ENCODE measurements around the gene DDB1. TPM values are rescaled to one million over a fixed set of nuclear protein-coding genes. Genes with fewer than 3 reads are reported as not detected.

Gene DDB1
- total and polyA plus RNA-seq, 2 of the 13 experiments (the other 11 are each of a cell fraction or from before 2014, with no cell fraction given) = 217 to 266 TPM

DNA sequence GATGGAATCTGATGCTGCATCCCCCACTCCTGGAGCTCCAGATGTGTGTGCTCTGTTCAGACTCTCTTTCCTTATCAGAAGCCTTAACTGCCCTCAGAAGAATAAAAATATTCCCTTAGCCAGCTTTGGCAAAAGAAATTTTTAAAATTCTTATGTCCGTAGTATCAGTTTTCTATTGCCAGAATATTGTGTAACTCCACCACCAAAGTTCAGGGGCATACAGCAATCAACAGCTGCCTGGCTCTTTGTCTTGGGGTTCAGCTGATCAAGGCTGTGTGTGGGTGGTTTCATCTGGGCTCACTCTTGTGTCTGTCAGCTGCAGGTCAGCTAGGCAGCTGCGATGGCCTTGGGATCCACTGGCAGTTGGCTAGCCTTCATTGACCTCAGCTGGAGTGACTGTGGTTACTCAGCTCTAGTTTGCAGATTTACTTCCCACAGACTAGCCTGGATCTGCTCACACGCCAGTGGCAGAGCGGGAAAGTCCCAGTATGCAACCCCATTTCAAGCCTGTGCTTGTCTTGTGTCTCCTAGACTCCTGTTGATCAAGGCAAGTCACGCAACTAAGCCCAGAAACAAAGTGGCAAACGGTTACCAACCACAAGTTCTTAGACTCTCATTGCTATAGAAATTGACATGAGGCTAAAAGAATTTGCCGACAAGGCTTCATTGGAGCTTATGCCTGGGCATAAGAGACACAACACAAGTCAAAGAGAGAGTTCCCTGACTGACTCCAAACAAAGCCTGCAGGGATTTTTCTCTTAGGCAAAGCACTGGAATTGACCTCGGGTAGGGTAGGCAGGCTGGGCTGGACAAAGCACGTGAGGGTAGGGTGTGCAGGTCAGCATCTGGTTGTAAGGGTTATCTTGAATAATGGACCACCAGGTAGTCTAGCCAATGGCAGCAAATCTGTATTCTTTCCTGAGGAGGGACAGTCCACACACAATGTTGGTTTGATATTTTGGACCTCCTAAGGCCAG, 36.8 kb upstream of the DDB1 start (continued):
- TF ChIP-seq, protein P1, sequence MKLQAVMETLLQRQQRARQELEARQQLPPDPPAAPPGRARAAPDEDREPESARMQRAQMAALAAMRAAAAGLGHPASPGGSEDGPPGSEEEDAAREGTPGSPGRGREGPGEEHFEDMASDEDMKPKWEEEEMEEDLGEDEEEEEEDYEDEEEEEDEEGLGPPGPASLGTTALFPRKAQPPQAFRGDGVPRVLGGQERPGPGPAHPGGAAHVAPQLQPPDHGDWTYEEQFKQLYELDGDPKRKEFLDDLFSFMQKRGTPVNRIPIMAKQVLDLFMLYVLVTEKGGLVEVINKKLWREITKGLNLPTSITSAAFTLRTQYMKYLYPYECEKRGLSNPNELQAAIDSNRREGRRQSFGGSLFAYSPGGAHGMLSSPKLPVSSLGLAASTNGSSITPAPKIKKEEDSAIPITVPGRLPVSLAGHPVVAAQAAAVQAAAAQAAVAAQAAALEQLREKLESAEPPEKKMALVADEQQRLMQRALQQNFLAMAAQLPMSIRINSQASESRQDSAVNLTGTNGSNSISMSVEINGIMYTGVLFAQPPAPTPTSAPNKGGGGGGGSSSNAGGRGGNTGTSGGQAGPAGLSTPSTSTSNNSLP (IDR thresholded peaks at IDR 0.05; ENCODE audit: low read depth, low read length) = peak; percentile 73; the same call in 1 of the 2 replicates
- TF ChIP-seq, protein P2, sequence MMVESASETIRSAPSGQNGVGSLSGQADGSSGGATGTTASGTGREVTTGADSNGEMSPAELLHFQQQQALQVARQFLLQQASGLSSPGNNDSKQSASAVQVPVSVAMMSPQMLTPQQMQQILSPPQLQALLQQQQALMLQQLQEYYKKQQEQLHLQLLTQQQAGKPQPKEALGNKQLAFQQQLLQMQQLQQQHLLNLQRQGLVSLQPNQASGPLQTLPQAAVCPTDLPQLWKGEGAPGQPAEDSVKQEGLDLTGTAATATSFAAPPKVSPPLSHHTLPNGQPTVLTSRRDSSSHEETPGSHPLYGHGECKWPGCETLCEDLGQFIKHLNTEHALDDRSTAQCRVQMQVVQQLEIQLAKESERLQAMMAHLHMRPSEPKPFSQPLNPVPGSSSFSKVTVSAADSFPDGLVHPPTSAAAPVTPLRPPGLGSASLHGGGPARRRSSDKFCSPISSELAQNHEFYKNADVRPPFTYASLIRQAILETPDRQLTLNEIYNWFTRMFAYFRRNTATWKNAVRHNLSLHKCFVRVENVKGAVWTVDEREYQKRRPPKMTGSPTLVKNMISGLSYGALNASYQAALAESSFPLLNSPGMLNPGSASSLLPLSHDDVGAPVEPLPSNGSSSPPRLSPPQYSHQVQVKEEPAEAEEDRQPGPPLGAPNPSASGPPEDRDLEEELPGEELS (CRISPR knock-in tag; IDR thresholded peaks at IDR 0.05) = peak; percentile 52
- peak; percentile 37; the same call in 1 of the 2 replicates for TF ChIP-seq ZSCAN9 (CRISPR knock-in tag; IDR thresholded peaks at IDR 0.05; ENCODE audit: borderline replicate concordance)
- TF ChIP-seq, protein P3, sequence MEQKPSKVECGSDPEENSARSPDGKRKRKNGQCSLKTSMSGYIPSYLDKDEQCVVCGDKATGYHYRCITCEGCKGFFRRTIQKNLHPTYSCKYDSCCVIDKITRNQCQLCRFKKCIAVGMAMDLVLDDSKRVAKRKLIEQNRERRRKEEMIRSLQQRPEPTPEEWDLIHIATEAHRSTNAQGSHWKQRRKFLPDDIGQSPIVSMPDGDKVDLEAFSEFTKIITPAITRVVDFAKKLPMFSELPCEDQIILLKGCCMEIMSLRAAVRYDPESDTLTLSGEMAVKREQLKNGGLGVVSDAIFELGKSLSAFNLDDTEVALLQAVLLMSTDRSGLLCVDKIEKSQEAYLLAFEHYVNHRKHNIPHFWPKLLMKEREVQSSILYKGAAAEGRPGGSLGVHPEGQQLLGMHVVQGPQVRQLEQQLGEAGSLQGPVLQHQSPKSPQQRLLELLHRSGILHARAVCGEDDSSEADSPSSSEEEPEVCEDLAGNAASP (CRISPR knock-in tag; IDR thresholded peaks at IDR 0.05; ENCODE audit: borderline replicate concordance) = peak; percentile 87; the same call in 1 of the 2 replicates
- TF ChIP-seq KDM4B (CRISPR knock-in tag; IDR thresholded peaks at IDR 0.05) = no peak
- TF ChIP-seq NR2F2 (IDR thresholded peaks at IDR 0.05; ENCODE audit: borderline replicate concordance, low read depth) = peak; percentile 58; the same call in 1 of the 2 replicates
- TF ChIP-seq REPIN1 (CRISPR knock-in tag; IDR thresholded peaks at IDR 0.05; ENCODE audit: borderline replicate concordance, low read depth) = peak; percentile 76
- peak; percentile 83 for TF ChIP-seq CEBPG (CRISPR knock-in tag; IDR thresholded peaks at IDR 0.05)
- no peak for TF ChIP-seq ZNF33B (CRISPR knock-in tag; IDR thresholded peaks at IDR 0.05)
- no peak for TF ChIP-seq TCF7L2 (IDR thresholded peaks at IDR 0.05; ENCODE audit: low read depth, low read length)
- TF ChIP-seq, protein P4, sequence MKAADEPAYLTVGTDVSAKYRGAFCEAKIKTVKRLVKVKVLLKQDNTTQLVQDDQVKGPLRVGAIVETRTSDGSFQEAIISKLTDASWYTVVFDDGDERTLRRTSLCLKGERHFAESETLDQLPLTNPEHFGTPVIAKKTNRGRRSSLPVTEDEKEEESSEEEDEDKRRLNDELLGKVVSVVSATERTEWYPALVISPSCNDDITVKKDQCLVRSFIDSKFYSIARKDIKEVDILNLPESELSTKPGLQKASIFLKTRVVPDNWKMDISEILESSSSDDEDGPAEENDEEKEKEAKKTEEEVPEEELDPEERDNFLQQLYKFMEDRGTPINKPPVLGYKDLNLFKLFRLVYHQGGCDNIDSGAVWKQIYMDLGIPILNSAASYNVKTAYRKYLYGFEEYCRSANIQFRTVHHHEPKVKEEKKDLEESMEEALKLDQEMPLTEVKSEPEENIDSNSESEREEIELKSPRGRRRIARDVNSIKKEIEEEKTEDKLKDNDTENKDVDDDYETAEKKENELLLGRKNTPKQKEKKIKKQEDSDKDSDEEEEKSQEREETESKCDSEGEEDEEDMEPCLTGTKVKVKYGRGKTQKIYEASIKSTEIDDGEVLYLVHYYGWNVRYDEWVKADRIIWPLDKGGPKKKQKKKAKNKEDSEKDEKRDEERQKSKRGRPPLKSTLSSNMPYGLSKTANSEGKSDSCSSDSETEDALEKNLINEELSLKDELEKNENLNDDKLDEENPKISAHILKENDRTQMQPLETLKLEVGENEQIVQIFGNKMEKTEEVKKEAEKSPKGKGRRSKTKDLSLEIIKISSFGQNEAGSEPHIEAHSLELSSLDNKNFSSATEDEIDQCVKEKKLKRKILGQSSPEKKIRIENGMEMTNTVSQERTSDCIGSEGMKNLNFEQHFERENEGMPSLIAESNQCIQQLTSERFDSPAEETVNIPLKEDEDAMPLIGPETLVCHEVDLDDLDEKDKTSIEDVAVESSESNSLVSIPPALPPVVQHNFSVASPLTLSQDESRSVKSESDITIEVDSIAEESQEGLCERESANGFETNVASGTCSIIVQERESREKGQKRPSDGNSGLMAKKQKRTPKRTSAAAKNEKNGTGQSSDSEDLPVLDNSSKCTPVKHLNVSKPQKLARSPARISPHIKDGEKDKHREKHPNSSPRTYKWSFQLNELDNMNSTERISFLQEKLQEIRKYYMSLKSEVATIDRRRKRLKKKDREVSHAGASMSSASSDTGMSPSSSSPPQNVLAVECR (CRISPR knock-in tag; IDR thresholded peaks at IDR 0.05; ENCODE audit: borderline replicate concordance) = peak; percentile 75; the same call in 1 of the 2 replicates
- TF ChIP-seq ZMYM3 (CRISPR knock-in tag; IDR thresholded peaks at IDR 0.05) = peak; percentile 57; the same call in 1 of the 2 replicates
- TF ChIP-seq, protein P5, sequence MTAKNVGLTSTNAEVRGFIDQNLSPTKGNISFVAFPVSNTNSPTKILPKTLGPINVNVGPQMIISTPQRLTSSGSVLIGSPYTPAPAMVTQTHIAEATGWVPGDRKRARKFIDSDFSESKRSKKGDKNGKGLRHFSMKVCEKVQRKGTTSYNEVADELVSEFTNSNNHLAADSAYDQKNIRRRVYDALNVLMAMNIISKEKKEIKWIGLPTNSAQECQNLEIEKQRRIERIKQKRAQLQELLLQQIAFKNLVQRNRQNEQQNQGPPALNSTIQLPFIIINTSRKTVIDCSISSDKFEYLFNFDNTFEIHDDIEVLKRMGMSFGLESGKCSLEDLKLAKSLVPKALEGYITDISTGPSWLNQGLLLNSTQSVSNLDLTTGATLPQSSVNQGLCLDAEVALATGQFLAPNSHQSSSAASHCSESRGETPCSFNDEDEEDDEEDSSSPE (CRISPR knock-in tag; IDR thresholded peaks at IDR 0.05) = peak; percentile 49
- TF ChIP-seq HNF4A (CRISPR knock-in tag; IDR thresholded peaks at IDR 0.05) = peak; percentile 95
- TF ChIP-seq ZMYM4 (CRISPR knock-in tag; IDR thresholded peaks at IDR 0.05) = no peak
